Astrocyte (in vitro differentiated cells and primary cell): Measurements from ENCODE around the gene TGM6.

Experiments
- CTCF ChIP-seq: IDR thresholded peaks from 2 replicates; pipeline ENCODE4 v1.5.1; 2011; ENCODE audit warnings: low read depth, mild to moderate bottlenecking, inconsistent platforms, low read length, moderate library complexity; ENCODE audit not compliant: insufficient read depth
- EZH2 ChIP-seq: IDR thresholded peaks from 2 replicates; pipeline ENCODE4 v1.6.1; 2012; ENCODE audit warnings: mild to moderate bottlenecking, low read length, inconsistent platforms; ENCODE audit not compliant: insufficient read depth

DNA sequence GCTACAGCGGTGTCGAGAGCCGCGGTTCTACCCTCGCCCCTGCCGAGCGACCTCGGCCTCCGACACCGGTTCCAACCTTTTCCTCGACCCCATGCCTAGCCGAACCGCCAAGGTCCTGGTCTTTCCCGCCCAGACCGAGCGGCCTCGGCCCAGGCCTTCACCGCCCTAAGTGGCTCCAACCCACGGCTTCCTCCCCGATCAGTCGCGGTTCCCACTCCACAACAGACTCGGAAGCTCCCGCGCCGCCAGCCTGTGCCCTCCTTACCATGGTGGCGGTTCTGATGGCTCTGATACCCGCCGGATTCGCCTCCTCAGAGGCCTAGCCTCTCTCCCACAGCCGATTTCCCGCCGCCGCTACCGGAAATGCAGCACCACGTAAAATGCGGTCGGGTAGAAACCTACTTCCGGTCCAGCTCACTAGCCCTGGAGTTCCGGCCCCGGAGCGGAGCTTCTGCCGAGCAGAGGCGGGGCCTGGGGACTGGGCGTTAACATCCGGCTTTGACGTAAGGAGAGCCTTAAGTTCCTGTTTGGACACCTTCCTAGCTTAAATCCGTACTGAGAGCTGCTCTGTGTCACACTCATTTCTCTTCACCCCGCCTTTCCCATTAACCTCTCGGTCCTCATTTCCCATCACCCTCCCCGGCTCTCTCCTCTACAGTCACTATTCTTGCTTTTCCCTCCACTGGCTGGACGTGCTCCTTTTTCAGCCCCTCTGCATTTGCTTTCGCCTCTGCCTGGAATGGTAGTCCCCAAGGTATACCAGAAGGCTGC, 89.9 kb downstream of the TGM6 start, which contains the start of gene SNRPB:
- TF ChIP-seq CTCF (no peak), EZH2 (no peak)
